Measurements from ENCODE around the gene EPB41L1.

DNA sequence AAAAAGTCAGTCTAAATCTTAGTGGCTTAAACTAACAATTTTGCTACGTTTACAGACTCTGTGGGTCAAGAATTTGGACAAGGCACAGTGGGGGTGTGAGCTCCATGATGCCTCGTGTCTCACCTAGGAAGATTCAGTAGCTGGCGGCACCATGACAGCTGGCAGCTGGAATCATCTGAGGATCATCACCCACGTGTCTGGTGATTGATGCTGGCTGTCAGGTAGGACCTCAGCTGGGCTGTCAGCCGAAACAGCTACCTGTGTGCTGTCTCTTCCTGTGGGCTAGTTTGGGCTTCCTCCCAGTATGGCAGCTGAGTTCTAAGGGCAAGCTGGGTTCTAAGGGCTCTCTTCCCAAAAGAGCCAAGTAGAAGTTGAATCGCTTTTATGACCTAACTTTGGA lies 125.2 kb downstream of the EPB41L1 start:
- TF ChIP-seq, protein P1, sequence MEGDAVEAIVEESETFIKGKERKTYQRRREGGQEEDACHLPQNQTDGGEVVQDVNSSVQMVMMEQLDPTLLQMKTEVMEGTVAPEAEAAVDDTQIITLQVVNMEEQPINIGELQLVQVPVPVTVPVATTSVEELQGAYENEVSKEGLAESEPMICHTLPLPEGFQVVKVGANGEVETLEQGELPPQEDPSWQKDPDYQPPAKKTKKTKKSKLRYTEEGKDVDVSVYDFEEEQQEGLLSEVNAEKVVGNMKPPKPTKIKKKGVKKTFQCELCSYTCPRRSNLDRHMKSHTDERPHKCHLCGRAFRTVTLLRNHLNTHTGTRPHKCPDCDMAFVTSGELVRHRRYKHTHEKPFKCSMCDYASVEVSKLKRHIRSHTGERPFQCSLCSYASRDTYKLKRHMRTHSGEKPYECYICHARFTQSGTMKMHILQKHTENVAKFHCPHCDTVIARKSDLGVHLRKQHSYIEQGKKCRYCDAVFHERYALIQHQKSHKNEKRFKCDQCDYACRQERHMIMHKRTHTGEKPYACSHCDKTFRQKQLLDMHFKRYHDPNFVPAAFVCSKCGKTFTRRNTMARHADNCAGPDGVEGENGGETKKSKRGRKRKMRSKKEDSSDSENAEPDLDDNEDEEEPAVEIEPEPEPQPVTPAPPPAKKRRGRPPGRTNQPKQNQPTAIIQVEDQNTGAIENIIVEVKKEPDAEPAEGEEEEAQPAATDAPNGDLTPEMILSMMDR (conservative IDR thresholded peaks at IDR 0.05) = no peak
- no peak for TF ChIP-seq EZH2 (IDR thresholded peaks at IDR 0.05; ENCODE audit: low read depth)
